GM11168 (cell line): ENCODE results near the gene HOXD4.

ENCODE experiments used
- in situ Hi-C: fragments of 300-500 bp; cut with MboI; formaldehyde crosslinking; loops from one replicate; pipeline ENCODE4 v1.12.0; 2022; ENCODE audit warnings: low sequenced_read_pairs; ENCODE audit not compliant: unreplicated experiment

HOXD4 gene

DNA sequence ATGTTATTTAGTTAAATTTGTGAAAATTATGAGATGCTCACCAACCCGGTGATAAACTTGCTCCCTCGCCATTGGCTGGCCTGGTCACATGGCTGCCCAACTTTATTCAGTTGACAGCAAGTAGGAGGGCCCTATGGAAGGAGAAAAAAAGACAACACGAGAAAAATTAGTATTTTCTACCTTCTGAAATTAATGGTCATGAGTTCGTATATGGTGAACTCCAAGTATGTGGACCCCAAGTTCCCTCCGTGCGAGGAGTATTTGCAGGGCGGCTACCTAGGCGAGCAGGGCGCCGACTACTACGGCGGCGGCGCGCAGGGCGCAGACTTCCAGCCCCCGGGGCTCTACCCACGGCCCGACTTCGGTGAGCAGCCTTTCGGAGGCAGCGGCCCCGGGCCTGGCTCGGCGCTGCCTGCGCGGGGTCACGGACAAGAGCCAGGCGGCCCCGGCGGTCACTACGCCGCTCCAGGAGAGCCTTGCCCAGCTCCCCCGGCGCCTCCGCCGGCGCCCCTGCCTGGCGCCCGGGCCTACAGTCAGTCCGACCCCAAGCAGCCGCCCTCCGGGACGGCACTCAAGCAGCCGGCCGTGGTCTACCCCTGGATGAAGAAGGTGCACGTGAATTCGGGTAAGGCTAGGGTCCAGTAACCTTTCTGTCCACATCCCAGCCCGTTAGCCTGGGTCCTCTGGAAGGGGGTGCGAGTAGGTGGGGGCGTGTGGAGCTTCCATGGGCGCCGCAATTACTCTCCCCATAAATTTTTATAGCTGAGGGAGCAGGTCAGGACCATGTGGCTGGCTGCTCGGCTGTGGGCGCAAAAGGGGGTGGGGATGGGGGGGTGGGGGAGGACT, at the start of gene HOXD4:
TSS of gene HOXD4 (plus strand) at position 109 of the 846 bp plus-strand sequence. CDS start at position 193, 84 bp downstream.
- in situ Hi-C loops: no loop called here

DNA sequence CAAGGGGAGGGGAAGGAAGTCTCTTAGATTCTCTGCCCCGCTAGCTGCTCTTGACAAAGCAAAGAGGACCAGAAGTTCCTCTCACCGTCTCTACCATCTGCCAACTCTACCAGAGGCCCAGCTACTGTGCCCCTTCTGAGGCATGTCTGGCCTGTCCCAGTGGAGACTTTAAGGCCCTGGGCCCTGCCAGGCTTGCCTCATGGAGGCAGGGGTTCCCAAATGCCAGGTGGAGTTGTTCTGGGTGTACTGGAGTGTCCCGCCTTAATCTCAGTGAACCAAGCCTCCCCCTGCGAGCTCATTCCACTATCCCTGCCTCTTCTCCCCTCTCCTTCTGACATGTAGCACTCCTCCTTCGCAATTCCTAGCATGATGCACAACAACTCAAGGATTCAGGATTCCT, 49.5 kb upstream of the HOXD4 start:
- in situ Hi-C loops: no loop called here

DNA sequence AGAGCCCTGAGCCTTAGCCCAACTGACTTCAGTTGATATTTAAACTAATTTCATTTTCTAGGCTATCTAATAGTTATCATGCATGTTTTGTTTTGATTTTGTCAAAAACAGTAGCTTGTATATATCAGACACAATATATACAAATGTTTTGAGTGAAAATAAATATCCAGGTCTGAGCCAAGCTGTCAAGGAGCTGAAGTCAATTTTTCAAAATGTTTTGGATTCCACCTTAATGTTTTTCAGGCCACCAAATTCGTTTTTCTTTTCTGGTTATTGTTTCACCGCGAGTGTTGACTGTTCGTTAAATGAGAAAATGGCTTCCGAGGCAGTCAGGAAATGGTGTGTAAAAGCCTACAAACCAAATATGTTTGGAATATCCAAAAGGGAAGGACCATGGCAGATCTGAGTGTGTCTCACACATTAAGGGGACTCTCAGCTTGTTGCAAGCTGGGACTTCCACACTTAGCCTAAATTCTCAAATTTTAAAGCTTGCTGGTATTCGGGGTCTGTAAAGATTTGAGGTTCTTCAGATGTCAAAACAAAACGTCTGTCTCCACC, 49.0 kb upstream of the HOXD4 start:
- in situ Hi-C loops: no loop called here

DNA sequence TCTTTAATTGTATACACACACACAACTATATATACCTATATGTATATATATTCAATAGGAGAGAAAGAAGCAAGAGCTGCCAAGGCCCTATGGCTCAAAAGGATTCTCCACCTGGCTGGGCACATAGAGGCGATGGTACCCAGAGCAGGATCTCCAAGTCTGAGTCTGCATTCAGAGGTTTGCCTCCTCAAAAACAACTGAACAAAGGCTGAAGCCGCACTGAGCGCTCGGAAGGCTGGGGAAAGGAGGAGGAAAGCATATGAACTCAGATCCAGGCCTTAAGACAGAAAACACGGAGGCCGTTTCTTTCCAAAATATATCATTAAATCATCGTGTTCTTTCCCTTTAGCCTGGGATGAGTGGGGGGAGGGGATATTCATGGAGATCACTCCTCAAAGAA, 48.2 kb upstream of the HOXD4 start:
- in situ Hi-C loops: no loop called here

DNA sequence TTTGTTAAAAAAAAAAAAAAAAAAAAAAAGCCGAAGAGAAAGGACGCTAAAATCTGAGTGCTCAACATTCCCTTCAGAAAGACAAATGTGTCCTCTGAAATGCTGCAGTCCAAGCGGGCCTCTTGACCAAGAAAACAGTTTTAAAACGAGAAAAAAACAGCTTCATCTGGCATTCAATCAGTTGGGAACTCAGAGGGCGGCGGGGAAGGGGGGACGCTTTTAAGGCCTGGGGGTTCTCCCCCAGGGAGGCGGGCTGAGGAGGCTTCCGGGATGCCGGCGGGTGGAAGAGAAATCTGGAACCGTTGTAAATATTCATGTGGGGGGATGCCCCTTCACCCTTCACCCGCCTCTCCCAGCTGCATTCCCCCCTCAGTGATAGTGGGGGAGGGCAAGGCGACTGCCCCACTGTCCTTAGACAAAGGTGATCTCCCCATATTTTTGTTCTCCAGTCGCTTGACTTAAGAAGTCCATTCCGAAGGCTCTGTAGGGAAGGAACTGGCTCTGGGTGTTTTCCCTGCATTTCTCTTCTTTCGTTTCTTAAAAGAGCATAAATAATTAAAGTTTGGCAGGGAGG, 47.5 kb upstream of the HOXD4 start:
- in situ Hi-C loops: no loop called here

DNA sequence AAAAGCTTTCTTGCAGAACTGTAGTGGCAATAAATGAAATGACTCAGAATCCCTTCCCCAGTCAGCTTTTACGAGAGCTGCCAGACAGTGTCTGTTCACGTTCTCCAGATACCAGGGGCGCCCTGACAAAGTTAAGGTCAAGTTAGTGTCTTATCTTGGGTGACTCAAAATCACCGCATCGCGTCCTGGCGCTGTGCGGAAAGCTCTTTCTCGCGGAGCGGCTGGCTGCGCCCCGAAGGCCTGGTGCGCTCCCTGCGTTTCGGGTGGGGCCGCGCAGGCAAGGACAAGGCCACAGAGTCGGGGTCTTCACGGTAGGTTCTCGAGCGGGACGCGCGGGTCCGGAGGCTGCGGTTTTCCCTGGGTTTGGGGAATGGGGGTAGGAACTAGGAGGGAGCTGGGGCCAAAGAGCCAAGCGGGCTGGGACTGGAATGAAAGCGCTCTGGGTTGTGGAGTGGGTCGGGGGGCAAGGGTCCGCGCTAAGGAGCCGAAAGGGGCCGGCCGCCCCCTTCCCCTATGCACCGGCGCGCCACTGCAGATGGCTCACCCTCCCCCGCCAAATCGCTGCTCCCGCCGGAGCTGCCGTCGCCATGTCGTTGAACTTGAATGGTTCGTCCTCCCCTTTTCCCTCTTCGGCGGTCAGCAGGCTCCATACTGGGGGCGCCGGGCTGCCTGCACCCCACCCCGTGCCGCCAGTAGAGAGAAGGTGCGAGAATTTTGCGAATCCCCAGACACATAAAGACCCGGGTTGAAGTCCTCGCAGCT, 46.9 kb upstream of the HOXD4 start:
- in situ Hi-C loops: no loop called here

DNA sequence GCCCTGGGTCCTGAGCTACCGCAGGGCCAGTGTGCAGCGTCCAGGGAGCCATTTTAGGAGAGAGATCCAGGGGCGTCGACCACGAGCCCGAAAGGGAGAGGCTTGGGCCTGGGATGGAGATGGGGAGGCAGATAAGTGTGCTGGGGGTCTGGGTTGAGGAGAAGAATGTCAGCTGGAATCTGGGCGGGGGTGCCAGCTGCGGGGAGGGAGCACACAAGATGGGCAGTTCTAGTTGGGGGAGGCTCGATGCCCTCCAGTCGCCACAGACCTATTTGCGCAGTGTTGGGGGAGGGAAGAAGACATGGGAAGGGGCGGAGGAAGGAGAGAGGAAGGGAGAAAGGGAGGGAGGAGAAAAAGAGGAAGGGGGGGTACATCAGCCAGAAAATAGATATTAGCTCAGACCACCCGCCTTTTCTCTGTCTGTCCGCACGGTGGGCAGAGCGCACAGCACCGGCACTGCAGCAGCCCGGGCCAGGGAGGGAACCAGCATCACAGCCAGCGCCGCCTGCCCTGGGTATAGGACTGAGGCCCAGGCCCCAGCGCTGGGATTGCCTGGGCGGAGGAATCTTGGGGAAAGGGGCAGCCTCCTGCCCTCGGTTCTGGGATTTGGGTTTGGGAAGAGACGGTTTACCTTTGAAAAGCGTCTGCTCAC, 46.1 kb upstream of the HOXD4 start:
- in situ Hi-C loops: no loop called here

DNA sequence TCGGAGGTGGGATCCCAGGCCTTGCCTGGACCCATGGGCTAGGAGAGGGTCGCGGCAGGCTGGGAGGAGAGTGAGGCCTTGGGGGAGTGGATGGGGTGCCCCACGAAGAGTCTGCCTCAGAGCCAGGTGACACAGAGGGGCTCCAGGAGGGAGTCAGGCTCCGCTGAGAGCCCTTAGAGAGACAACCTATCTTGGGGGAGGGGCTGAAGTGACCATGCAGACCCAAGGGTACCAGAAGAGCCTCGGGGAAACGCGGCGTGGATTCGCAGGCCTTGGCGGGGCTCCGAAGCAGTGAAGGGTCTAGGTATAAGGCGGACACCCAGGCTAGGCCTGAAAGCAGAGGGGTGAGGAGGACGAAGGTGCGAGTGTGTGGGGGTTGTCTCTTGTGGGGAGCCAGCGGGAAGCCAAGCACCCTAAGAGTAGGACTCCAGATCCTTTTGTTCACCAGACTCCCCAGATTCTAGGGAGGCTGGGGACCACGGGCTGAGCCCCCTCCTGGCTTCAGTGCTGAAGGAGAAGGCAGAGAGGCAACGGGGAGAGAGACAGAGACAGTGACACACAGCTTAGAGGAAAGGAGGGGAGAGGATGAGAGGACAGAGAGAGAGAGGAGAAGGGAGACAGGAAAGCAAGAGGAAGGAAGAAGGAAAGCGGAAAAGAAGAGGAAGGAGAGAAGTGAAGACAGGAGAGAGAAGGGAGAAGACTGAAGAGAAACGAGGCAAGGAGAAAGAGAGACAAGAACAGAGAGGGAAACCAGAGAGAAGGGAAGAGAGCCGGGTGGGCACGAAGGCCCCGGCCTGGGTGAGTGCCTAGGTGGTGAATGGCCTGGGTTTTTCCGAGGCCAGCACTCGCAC, 45.4 kb upstream of the HOXD4 start:
- in situ Hi-C loops: no loop called here

DNA sequence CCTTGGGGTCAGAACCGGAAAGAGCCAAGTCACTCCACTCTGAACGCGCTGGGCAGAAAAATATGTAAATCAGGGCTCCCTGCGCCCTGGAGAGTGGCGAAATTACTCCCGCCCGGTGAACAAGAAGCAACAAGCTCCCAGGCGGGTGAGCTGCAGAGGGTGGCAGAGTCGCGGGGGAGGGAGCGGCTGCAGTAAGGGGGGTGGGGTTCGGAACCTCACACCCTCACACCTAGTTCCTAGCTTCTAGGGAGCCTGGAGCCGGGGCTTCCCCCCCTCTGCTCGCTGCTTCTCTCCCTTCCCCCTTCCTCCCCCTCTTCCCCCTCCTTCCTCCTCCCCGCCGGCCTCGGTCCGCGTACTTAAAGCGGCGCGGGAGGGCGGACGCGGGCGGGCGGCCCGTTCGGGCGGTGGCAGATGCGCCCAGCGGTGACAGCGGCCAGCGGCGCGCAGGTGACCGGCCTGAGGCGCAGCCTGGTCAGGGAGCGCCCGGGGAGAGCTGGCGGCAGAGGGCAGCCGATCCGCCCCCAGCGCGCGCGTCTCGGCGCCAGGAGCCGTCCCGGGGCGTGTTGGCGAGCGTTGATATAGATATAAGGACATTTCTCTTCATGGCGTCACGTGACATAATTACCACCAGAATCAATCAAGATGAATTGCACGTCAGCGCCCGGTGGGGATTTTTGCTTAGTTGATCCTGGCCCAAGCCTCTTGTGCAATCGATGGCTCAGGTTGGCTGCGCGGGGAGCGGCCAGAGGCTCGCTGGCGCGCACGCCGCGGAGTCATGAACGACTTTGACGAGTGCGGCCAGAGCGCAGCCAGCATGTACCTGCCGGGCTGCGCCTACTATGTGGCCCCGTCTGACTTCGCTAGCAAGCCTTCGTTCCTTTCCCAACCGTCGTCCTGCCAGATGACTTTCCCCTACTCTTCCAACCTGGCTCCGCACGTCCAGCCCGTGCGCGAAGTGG, 44.5 kb upstream of the HOXD4 start, which contains the start of gene HOXD11:
TSS of gene HOXD11 (plus strand) at position 700 of the 959 bp plus-strand sequence. CDS start at position 776, 76 bp downstream.
- in situ Hi-C loops: no loop called here

DNA sequence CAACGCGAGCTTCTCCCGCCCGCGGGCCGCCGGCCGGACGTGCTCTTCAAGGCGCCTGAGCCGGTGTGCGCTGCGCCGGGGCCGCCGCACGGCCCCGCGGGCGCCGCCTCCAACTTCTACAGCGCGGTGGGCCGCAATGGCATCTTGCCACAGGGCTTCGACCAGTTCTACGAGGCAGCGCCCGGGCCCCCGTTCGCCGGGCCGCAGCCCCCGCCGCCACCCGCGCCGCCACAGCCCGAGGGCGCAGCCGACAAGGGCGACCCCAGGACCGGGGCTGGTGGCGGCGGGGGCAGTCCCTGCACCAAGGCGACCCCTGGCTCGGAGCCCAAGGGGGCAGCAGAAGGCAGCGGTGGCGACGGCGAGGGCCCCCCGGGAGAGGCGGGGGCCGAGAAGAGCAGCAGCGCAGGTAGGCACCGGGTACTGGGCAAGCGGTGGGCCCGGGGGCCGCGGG, 43.6 kb upstream of the HOXD4 start:
- in situ Hi-C loops: no loop called here

DNA sequence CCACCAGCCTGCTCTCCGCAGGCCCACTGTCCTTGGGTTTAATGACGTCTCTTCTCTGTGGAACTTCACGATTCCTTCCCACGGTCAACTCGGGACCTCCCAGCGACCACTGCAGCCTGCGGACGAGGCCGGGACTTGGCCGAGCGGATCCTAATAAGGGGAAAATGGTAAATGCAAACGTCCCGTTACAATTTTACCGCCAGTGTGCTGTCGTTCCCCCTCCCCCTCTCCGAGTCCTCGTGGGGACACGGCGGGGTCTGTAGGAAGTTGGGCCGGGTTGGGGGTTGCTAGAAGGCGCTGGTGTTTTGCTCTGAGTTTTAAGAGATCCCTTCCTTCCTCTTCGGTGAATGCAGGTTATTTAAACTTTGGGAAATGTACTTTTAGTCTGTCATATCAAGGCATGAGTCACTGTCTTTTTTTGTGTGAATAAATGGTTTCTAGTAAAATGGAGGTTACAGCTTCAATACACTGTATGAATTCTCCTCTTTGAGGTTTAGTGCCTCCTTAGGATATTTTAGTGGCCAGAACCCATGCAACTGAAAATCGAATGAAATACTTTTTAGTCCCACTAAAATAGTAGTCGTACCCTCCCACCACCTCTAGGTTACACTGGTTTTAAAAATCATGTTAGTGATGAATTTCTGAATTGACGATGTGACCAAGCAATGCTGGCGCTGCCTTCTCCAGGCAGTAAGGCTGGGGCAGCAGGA, 42.0 kb upstream of the HOXD4 start:
- in situ Hi-C loops: no loop called here

DNA sequence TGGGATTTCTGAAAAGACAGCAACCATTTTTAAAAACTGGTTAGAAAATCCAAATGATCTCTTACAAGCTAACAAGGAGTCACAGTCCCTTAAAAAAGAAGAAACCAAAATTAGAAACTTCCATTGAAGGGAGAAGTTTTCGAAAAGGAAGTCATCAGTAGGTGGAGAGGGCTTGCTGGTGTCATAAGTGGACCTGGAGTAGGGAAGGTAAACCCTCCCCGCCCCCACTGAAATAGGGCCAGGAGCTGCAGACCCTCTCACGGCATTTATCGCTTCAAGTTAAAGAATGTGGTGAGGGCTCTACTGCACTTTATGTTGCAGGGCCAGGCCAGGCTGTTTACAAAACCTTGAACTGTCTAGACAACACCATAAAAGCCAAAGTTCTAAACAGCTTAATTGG, 41.4 kb upstream of the HOXD4 start:
- in situ Hi-C loops: no loop called here

DNA sequence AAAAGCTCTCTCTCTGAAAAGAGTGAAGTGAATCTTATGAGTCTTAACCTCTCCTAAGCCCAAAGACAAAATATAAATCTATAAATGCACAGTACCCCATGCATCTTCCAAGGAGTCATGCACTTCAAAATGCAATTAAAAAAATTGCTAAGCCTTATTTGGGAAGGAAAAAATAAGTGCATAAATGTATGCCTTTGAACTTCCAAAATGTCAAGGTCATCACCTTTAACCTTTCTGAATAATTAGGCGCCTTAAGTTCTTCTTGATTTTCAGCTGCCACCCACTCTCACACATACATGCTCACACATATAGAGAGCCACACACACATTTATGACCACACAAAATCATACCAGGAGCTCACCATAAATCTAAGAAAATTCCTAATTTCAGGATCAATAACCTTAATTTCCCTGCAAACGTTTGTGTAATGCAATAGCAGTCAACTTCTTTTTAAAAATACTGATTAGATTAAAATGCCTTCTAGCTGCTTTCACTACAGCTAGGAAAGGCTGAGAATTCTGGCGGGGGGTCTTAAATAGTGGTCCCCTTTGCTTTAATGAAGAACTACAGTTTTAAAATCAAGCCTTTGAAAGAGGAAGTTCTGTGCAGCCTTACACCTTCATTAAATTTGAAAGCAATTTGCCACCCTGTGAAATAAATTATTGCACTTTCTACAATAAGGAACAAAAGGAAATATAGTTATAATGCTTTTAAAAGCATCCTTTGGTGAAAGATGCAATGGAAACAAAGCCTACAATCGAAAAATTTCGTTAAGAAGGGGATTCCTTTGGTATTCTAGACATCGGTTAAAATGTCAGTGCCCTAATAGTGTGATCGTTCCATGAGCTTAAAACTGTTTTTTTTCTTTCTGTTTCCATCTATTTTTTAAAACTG, 40.7 kb upstream of the HOXD4 start:
- in situ Hi-C loops: no loop called here

DNA sequence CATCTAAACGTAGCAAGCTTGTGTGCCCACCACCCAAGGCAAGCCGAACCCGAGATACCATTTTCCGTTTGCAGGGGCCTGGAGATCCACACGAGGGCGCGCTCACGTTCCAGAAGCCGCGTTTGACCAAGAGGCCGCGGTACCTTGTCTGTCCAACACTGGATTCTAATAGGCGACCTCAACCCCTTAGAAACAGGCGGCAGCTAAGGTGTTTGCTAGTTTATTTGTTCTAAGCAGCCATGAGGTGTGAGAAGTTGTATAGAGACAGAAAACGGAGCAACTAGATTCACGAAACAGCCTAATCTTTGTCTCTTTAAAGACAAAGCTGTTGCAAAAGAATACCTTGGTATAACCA, 40.1 kb upstream of the HOXD4 start:
- in situ Hi-C loops: no loop called here

DNA sequence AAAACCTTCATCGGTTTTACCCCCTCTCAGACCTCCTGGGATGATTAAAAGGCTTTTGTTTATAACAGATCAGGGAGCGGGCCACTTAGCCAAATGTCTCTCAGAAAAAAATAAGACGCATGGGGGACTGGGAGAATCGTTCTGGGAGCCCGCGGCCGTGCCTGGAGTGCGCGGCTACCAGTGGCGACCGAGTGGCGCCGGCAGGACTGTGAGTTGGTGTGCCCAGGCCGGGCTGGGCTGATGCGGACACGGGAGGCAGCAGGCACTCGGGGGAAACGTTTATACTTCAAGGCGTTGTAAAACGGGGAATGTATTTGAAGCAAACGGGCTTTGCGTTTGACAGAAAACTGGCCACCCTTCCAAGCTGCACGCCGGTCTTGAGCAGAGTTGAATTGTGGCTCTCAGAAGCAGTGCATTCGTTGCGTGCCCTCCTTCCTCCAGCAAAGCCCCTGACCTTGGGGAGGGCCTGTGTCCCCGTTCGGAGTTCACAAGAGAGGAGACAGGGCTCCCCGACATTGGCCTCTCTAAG, 39.4 kb upstream of the HOXD4 start:
- in situ Hi-C loops: no loop called here
